MM.1S (cell line): Measurements from ENCODE around the gene PKP4.

ENCODE experiments used
- DNase-seq: peaks from one replicate; pipeline ENCODE4 v3.0.0-alpha.2; 2015
- H2AFZ ChIP-seq: fragments of 300-600 bp; sonication (generic); 2 replicates; pipeline ENCODE4 v1.6.0; 2016; ENCODE audit warnings: antibody characterized with exemption, low read length
- H3F3A ChIP-seq: fragments of 300-600 bp; sonication (generic); 2 replicates; pipeline ENCODE4 v1.6.1; 2016; ENCODE audit warnings: mild to moderate bottlenecking, antibody characterized with exemption, low read length, moderate library complexity, mixed read lengths; ENCODE audit not compliant: insufficient read depth
- H3K27ac ChIP-seq: fragments of 300-600 bp; sonication (generic); 2 replicates; pipeline ENCODE4 v1.5.1; 2016; ENCODE audit warnings: mild to moderate bottlenecking, low read length
- H3K27me3 ChIP-seq: fragments of 300-600 bp; sonication (generic); replicated peaks from 2 replicates; pipeline ENCODE4 v1.6.0; 2016; ENCODE audit warnings: low read length; ENCODE audit not compliant: insufficient read depth
- H3K36me3 ChIP-seq: fragments of 300-600 bp; sonication (generic); replicated peaks from 2 replicates; pipeline ENCODE4 v1.6.1; 2016; ENCODE audit warnings: mild to moderate bottlenecking, low read length, mixed read lengths; ENCODE audit not compliant: insufficient read depth
- H3K4me1 ChIP-seq: fragments of 300-600 bp; sonication (generic); 2 replicates; pipeline ENCODE4 v1.6.1; 2016; ENCODE audit warnings: low read length, mixed read lengths
- H3K4me2 ChIP-seq: fragments of 300-600 bp; sonication (generic); 2 replicates; pipeline ENCODE4 v1.6.0; 2016; ENCODE audit warnings: low read depth, low read length
- H3K4me3 ChIP-seq: fragments of 300-600 bp; sonication (generic); 2 replicates; pipeline ENCODE4 v1.5.1; 2016; ENCODE audit warnings: low read length, mixed read lengths
- H3K79me2 ChIP-seq: fragments of 300-600 bp; sonication (generic); 2 replicates; pipeline ENCODE4 v1.6.1; 2016; ENCODE audit warnings: mixed run types, low read length, mixed read lengths
- H3K9ac ChIP-seq: fragments of 300-600 bp; sonication (generic); 2 replicates; pipeline ENCODE4 v1.6.1; 2016; ENCODE audit warnings: low read length, mixed read lengths
- H3K9me2 ChIP-seq: fragments of 300-600 bp; sonication (generic); replicated peaks from 2 replicates; pipeline ENCODE4 v1.6.1; 2016; ENCODE audit warnings: mild to moderate bottlenecking, low read length, mixed read lengths; ENCODE audit not compliant: insufficient read depth
- H3K9me3 ChIP-seq: fragments of 300-600 bp; sonication (generic); replicated peaks from 2 replicates; pipeline ENCODE4 v1.6.1; 2016; ENCODE audit warnings: mild to moderate bottlenecking, low read length, mixed read lengths; ENCODE audit not compliant: insufficient read depth
- H4K20me1 ChIP-seq: fragments of 300-600 bp; sonication (generic); 2 replicates; pipeline ENCODE4 v1.6.1; 2016; ENCODE audit warnings: mild to moderate bottlenecking, low read length, moderate library complexity, mixed read lengths; ENCODE audit not compliant: insufficient read depth
- CTCF ChIP-seq: fragments of 300-600 bp; sonication (generic); IDR thresholded peaks from 2 replicates; pipeline ENCODE4 v1.5.1; 2016; ENCODE audit warnings: antibody characterized with exemption, low read length, mixed read lengths
- EZH2 ChIP-seq: fragments of 300-600 bp; sonication (generic); optimal IDR thresholded peaks from 2 replicates; pipeline ENCODE3; 2017; ENCODE audit warnings: low read depth, mild to moderate bottlenecking, antibody characterized with exemption, low read length, mixed read lengths
- EZH2phosphoT487 ChIP-seq: fragments of 300-600 bp; sonication (generic); IDR thresholded peaks from 2 replicates; pipeline ENCODE4 v1.6.1; 2018; ENCODE audit warnings: antibody characterized with exemption, low read length

PKP4 gene

DNA sequence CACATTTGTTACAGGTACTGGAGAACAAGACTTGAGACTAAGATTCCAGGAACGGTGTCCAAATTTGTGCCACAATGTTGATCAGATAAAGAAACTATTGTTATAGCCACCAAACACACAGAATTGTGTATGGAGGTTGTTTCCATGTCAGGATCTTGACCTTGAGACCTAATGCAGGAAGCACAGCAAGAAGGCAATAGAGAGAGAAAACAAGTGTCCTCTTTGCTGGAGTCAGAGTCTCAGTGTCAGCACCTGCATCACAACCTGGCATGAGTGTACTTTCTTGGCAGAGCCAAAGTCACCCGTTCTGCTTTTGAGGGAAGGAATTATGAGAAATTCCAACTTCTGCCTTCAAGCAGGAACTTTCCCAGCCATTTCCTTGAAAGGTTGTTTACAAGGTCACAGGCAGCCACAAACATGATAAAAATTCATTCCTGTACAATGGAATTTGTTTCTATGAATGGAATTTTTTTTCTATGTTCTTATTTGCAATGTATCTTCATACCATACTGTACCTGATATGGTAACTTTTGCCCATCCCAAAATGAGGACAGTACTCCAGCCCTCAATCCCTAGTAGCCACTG, 118.4 kb downstream of the PKP4 start:
- peaks cover 8% of the 10 kb centered on the region; the same call in 1 of the 2 replicates for H3F3A ChIP-seq
- H3K27ac ChIP-seq = no peak overlapping the region
- H3K9me2 ChIP-seq = no peaks in the 10 kb centered on the region
- no peak overlapping the region for H3K4me3 ChIP-seq
- no peaks in the 10 kb centered on the region for H3K9me3 ChIP-seq
- H2AFZ ChIP-seq = no peak overlapping the region
- no peak for DNase-seq
- H3K27me3 ChIP-seq = no peaks in the 10 kb centered on the region
- H3K4me1 ChIP-seq = peaks cover 7% of the 10 kb centered on the region
- H3K4me2 ChIP-seq = no peak overlapping the region
- no peaks in the 10 kb centered on the region for H4K20me1 ChIP-seq
- no peaks in the 10 kb centered on the region for H3K36me3 ChIP-seq
- TF ChIP-seq EZH2 = no peak
- no peak for TF ChIP-seq CTCF
- no peak for TF ChIP-seq EZH2phosphoT487
- no peaks in the 10 kb centered on the region for H3K79me2 ChIP-seq
- no peak overlapping the region for H3K9ac ChIP-seq

DNA sequence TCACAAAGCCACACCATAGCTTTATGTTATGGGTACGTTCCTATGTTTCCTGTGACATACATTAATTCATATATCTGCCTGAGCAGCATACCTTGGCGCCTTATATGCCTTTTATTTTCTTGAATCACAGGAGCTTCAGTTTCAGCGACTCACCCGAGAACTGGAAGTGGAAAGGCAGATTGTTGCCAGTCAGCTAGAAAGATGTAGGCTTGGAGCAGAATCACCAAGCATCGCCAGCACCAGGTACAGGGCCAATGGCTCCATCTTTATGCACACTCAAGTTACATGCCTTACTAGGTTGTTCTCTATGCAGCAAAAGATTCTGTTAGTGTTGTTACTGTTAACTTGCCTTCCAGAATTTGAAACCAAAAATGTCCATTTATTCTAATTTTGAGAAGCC, 120.4 kb downstream of the PKP4 start:
- Histone ChIP-seq H3K27me3 (no peaks in the 10 kb centered on the region), H2AFZ (no peak overlapping the region), H3K79me2 (no peaks in the 10 kb centered on the region), H3K4me3 (no peak overlapping the region), H3K4me1 (peaks cover 7% of the 10 kb centered on the region), H3K9me3 (no peaks in the 10 kb centered on the region), H3K4me2 (no peak overlapping the region), H3K27ac (no peak overlapping the region), H3K9me2 (no peaks in the 10 kb centered on the region), H4K20me1 (no peaks in the 10 kb centered on the region), H3K36me3 (no peaks in the 10 kb centered on the region), H3F3A (peaks cover 8% of the 10 kb centered on the region; the same call in 1 of the 2 replicates), H3K9ac (no peak overlapping the region)
- DNase-seq = no peak
- TF ChIP-seq EZH2phosphoT487 (no peak), CTCF (no peak), EZH2 (no peak)

DNA sequence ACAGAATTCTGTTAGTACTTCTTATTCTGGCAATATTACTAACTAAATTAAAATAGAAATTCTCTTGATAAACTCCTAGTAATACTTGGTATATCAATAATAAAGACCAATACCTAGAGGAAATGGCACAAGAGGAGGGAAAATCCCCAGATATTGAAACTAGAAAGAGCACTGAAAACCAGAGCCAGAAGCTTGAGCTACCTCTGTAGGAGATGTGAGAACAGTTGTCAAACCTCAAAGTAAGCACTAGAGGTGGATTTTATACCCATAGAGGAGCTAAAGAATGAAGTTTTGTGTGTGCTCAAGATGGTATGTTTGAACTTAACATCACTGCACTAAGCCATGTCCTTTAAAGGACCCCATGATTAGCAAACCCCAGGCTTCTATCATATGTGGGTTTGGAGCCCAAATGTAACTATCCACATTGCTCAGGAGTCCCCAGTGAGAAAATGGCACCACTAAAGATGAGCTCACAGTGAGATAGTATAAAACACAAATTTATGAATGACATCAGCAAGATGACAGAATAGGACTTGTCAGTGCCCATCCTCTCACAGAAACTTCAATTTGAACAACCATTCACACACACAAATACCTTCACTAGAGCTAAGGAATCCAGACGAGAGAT, 122.1 kb downstream of the PKP4 start:
- peak overlapping the region; percentile 14; the same call in 1 of the 2 replicates for H3K27ac ChIP-seq
- DNase-seq = peak; percentile 63
- peaks cover 8% of the 10 kb centered on the region; the same call in 1 of the 2 replicates for H3F3A ChIP-seq
- H3K36me3 ChIP-seq = no peaks in the 10 kb centered on the region
- H3K9ac ChIP-seq = no peak overlapping the region
- H3K79me2 ChIP-seq = no peaks in the 10 kb centered on the region
- no peaks in the 10 kb centered on the region for H4K20me1 ChIP-seq
- no peaks in the 10 kb centered on the region for H3K9me3 ChIP-seq
- no peaks in the 10 kb centered on the region for H3K9me2 ChIP-seq
- H3K4me3 ChIP-seq = no peak overlapping the region
- peaks cover 7% of the 10 kb centered on the region for H3K4me1 ChIP-seq
- H2AFZ ChIP-seq = no peak overlapping the region
- H3K27me3 ChIP-seq = no peaks in the 10 kb centered on the region
- TF ChIP-seq EZH2phosphoT487 = no peak
- TF ChIP-seq EZH2 = no peak
- no peak for TF ChIP-seq CTCF
- H3K4me2 ChIP-seq = no peak overlapping the region; the same call in 1 of the 2 replicates
